ENCODE data around the gene TKT.

Gene TKT

DNA sequence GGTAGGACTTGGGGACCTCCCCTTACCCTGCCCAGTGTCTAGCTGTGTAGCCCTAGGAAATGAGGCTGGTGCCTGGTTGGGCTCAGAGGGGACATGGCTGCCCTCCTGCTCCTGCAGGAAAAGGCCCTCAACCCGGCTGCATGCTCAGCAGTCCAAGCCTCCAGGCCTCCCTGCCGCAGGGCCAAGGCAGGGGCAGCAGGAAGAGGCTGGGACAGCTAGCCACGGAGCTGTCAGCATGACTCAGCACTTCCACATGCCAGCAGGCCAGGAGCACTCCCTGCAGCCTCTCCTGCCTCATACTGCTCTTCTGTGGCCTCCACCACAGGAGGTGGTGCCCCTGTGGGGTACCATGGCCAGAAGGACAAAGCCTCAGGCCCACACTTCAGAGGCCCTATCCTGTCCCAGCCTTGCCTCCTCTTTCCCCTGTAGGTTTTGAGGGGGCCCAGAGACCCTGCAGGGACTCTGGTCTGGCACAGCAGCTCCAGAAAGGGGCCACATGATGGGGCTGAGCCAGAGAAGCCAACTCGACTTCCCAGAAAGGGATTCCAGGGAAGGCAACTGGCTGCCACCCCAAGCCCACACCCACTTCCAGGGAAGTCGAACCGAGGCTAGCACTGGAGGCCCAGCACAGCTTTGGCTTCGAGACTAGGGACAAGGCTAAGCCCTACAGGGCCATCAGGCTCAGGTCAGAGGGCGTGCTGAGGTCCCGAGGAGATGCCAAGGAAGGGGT is 19.5 kb downstream of the TKT start:
- peak; percentile 29 for DNase-seq (ENCODE audit: insufficient read length)
- FAIRE-seq = no peak
- no peak for TF ChIP-seq TAF1 (IDR thresholded peaks at IDR 0.05; ENCODE audit: borderline replicate concordance, low read depth, low read length)
- TF ChIP-seq POLR2AphosphoS5 (IDR thresholded peaks at IDR 0.05; ENCODE audit: low read depth, low read length) = no peak
- no peak for TF ChIP-seq POLR2A (IDR thresholded peaks at IDR 0.05; ENCODE audit: low read depth, low read length)

DNA sequence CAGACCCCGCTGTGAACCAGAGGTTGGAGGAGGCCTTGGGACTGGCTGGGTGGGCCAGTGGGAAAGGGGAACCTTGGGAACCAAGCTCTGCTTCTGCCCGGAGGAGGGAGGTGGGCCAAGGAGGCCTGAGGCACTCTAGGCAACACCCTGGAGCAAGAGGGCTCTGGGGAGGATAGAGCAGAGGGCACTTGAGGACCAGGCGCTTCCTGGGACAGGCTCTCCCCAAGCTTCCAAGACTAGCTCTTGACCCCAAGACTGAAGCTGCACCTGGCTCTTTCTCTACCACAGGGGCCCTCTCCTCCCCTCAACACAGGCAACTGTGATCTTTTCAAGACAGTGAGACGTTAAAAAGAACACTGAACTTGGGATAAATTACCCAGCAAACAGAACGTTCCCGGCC is 20.3 kb downstream of the TKT start:
- DNase-seq (ENCODE audit: insufficient read length) (peak; percentile 10), FAIRE-seq (no peak)
- TF ChIP-seq POLR2A (IDR thresholded peaks at IDR 0.05; ENCODE audit: low read depth, low read length) = no peak
- TF ChIP-seq TAF1 (IDR thresholded peaks at IDR 0.05; ENCODE audit: borderline replicate concordance, low read depth, low read length) = no peak
- TF ChIP-seq POLR2AphosphoS5 (IDR thresholded peaks at IDR 0.05; ENCODE audit: low read depth, low read length) = no peak; the same call in 1 of the 2 replicates

DNA sequence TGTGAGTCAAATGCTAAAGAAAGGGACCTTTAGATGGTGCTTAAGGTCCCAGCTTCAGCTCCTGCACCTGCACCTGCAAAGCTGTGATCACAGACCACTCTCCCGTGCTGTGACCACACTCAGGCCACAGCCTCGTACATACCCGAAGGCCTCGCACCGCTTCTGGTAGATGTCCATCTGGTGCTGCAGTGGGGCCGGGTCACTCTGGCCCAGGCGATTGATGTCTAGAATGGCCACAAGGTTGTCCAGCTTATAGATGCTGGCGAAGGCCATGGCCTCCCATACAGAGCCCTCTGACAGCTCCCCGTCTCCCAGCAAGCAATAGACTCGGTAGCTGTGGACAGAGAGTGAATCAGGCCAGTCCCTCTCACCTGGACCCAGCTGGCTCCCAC is 21.0 kb downstream of the TKT start:
- TF ChIP-seq TAF1 (IDR thresholded peaks at IDR 0.05; ENCODE audit: borderline replicate concordance, low read depth, low read length) (no peak), POLR2A (IDR thresholded peaks at IDR 0.05; ENCODE audit: low read depth, low read length) (no peak), POLR2AphosphoS5 (IDR thresholded peaks at IDR 0.05; ENCODE audit: low read depth, low read length) (no peak)
- DNase-seq (ENCODE audit: insufficient read length) = peak; percentile 11
- no peak for FAIRE-seq

DNA sequence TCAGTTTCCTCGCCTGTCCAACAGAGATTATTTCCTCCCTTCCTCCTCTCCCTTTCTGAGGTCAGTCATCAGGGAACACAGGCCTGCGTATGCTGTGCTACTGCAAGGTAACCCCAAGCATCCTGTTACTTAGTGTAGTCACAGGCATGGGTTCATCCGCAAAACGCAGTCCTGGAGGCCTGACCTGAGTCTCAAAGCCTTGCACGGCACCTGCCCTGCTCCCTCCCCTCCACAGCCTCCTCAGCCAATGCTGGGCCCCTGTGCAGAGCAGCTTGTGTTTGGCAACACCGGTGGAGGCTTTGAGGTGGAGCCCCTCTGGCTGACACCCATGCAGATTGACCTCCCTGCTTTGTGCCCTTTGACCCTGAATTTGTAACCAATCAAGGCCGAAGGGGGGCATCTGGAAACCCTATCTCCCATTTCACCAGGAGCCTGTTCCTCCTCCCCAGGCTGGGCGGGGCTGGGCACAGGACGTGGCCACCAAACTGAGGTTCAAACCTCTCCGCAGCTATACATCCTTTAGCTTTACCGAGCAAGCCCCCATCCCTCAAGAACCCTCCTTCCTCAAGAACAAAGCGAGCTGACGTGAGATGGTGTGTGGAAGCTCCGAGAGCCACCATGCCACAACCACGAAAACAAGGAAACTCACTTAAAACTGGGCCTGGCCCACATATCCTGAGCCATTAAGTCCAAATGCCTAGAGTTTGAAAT is 21.5 kb downstream of the TKT start:
- no peak for FAIRE-seq

DNA sequence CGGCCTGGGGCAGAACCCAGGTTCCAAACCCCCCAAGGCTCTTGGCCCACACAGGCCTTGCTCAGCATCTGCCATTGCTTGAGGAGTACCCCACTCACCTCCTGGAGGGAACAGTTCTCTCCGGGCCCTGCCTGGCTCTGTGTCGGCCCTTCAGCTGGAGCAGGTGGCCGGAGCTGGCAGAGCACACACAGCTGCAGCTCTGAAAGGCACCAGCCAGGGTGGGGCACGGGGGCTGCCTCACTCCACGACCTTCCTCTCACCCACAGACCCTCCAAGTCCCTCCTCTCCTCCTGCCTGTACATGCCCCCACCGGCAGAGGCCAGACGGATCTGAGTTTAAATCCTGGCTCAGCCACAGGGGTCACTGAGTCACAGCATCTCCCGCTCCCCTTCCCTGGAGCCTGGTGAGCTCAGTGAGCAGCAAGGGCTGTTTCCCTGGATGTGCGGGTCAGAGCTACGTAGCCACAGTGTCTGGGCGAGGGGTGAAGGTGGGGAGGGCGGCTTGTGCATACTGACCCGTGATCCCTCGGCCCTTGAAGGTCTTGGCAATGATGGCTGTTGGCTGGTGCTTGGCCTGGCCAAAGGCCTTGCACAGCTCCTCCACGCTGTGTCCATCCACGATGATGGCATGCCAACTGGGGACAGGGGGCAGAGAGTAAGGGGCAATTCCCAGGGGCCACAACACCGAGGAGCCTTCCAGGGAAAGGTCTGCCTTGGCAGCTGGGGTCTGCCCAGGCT is 23.0 kb downstream of the TKT start:
- TF ChIP-seq POLR2AphosphoS5 (IDR thresholded peaks at IDR 0.05; ENCODE audit: low read depth, low read length) = no peak; the same call in 1 of the 2 replicates
- TF ChIP-seq POLR2A (IDR thresholded peaks at IDR 0.05; ENCODE audit: low read depth, low read length) = peak; percentile 52
- TF ChIP-seq TAF1 (IDR thresholded peaks at IDR 0.05; ENCODE audit: borderline replicate concordance, low read depth, low read length) = no peak
- DNase-seq (ENCODE audit: insufficient read length) (peak; percentile 24), FAIRE-seq (no peak)

More for the DNA sequence above, 21.5 kb downstream of the TKT start:
- DNase-seq (ENCODE audit: insufficient read length) = peak; percentile 5
- no peak for TF ChIP-seq TAF1 (IDR thresholded peaks at IDR 0.05; ENCODE audit: borderline replicate concordance, low read depth, low read length)
- TF ChIP-seq POLR2AphosphoS5 (IDR thresholded peaks at IDR 0.05; ENCODE audit: low read depth, low read length) = no peak
- no peak for TF ChIP-seq POLR2A (IDR thresholded peaks at IDR 0.05; ENCODE audit: low read depth, low read length)

DNA sequence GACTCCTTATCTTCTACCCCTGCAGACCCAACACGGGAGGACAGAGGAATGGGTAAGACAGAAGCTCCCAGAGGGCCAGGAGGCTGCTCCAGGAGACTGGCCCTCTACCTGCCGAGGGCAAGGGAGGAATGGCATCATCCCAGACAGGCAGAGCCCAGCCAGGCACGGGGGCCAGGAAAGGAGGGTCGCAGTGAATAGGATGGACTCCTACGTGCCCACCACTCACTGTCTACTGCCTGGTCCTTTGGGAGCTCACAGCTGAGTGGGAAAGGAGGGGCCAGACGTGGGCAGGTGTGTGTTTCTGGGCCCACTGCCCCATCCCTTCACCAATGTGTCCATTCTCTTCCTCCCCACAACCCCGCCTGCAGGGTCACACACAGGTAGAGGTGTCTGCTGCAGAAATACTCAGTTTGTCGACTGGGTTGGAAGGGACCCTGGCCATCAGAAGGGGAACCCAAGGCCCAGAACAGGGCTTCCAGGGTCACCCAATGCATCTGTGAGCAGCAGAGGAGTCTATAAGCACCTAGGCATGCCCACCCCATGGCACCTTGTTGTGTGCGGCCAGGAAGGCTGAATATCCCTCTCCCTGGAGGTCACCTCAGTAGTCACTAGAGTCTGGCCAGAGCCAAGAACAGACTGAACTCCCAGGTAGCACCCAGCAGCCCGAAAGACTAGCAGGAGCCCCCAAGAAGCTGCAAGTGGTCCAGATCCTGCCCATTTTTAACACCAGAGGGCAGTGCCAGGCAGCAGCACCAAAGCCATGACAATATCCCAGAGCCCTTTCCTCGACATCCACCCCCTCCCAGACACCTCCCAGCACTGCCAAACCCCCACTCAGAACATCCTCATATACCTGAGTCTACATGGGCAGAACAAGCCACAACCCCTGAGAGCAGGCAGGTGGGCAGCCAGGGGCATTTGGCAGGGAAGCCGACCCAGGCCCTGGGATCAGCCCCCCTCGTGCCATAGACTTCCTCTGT is 24.0 kb downstream of the TKT start:
- DNase-seq (ENCODE audit: insufficient read length) = peak; percentile 23
- FAIRE-seq = no peak
- TF ChIP-seq POLR2A (IDR thresholded peaks at IDR 0.05; ENCODE audit: low read depth, low read length) (0 out of 2 replicates have a peak, but pooled peaks have one; percentile 10), POLR2AphosphoS5 (IDR thresholded peaks at IDR 0.05; ENCODE audit: low read depth, low read length) (no peak; the same call in 1 of the 2 replicates)

DNA sequence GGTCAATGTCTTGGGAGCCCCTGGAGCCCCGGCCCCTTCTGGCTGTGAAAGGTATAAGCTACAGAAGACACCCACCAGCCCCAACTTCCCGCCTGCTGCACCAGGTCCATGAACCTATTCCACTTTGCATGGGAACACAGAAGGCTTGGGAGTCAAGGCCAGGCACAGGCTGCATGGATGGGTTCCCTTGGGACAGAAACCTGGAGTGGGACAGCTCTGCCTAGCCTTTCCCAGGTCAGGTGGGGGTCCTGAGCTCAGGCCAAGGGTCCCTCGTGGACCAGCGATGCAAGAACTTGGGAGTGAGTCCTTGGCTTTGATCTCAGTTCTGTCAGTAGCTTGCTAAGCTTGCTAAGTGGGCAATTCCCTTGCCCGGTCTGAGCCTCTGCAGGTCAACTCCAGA is 25.0 kb downstream of the TKT start:
- TF ChIP-seq POLR2AphosphoS5 (IDR thresholded peaks at IDR 0.05; ENCODE audit: low read depth, low read length) (no peak; the same call in 1 of the 2 replicates), POLR2A (IDR thresholded peaks at IDR 0.05; ENCODE audit: low read depth, low read length) (peak; percentile 33; the same call in 1 of the 2 replicates)
- DNase-seq (ENCODE audit: insufficient read length) (peak; percentile 19), FAIRE-seq (no peak)

DNA sequence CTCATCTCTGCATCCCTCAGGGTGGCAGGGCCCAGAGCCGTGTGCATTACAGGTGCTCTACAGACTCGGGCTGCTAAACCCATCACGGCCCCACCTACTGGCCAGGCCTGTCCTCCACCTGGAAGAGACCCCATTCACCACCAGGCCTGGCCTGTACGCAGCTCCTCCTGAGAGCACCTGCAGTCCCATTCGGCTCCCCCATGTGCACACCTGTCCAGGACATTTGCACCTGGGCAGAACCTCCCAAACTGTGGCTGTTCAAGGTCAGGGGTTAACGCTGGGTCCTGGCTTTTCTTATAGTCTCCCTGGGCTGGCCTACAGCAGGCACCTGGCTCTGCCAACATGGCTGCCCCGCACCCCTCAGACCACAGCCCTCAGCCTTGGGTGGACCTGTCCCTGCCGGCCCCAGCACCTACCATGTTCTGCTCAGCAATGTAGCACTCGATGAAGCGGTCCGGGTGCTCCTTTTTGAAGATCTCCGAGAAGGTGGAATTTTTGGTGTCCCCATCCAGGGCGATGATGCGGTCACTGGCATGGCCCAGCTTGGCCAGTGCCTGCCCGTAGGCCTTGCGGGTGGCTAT is 25.7 kb downstream of the TKT start:
- DNase-seq (ENCODE audit: insufficient read length) (peak; percentile 26), FAIRE-seq (no peak)
- TF ChIP-seq POLR2AphosphoS5 (IDR thresholded peaks at IDR 0.05; ENCODE audit: low read depth, low read length) (0 out of 2 replicates have a peak, but pooled peaks have one; percentile 36), POLR2A (IDR thresholded peaks at IDR 0.05; ENCODE audit: low read depth, low read length) (no peak)

DNA sequence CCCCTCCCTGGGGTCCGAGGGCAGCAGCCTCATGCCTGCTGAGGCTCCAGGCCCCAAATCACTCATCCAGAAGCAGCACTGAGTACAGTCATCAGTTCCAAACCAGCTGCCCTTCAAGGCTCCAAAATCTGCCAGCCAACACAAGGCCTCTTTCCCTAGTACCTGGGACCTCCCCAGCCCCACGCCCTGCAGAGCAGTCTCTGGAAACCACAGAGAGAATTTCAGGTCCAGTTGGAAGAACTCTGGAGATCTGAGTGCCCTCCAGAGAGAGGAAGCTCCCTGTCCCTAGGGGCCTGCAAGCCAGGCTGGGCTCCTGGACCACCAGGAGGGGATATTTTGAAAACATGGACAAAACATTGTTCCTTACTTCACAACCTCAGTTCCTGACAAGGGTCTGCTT is 26.2 kb downstream of the TKT start:
- TF ChIP-seq POLR2A (IDR thresholded peaks at IDR 0.05; ENCODE audit: low read depth, low read length) (no peak), TAF1 (IDR thresholded peaks at IDR 0.05; ENCODE audit: borderline replicate concordance, low read depth, low read length) (no peak), POLR2AphosphoS5 (IDR thresholded peaks at IDR 0.05; ENCODE audit: low read depth, low read length) (no peak)
- DNase-seq (ENCODE audit: insufficient read length) (no peak), FAIRE-seq (no peak)

DNA sequence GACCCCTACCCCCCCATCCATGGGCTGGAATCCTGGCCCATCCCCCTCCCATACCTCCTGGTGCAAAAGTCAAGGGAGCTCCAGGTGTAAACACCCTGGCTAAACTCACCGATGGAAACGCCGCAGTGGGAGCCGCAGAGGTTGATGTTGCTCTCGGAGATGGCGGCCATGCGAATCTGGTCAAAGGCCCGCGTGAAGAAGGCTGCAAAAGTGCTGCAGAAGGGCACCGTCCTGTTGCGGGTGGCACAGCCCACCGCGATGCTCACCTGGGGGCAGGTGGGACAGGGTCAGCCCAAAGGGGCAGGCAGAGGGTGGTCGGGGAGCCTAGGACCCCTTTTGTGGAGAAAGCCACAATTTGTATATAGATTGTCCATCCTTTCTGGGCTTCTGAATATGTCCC is 26.7 kb downstream of the TKT start:
- DNase-seq (ENCODE audit: insufficient read length) = peak; percentile 13
- no peak for FAIRE-seq
- TF ChIP-seq TAF1 (IDR thresholded peaks at IDR 0.05; ENCODE audit: borderline replicate concordance, low read depth, low read length) = no peak
- no peak; the same call in 1 of the 2 replicates for TF ChIP-seq POLR2A (IDR thresholded peaks at IDR 0.05; ENCODE audit: low read depth, low read length)
- TF ChIP-seq POLR2AphosphoS5 (IDR thresholded peaks at IDR 0.05; ENCODE audit: low read depth, low read length) = no peak
